Measurements from ENCODE around the gene ETV3L.
"Not testable (repeated sequence)": the region's sequence is repeated elsewhere in the genome, so short reads cannot be mapped to it uniquely, and the experiment has no call there.

Gene ETV3L

DNA sequence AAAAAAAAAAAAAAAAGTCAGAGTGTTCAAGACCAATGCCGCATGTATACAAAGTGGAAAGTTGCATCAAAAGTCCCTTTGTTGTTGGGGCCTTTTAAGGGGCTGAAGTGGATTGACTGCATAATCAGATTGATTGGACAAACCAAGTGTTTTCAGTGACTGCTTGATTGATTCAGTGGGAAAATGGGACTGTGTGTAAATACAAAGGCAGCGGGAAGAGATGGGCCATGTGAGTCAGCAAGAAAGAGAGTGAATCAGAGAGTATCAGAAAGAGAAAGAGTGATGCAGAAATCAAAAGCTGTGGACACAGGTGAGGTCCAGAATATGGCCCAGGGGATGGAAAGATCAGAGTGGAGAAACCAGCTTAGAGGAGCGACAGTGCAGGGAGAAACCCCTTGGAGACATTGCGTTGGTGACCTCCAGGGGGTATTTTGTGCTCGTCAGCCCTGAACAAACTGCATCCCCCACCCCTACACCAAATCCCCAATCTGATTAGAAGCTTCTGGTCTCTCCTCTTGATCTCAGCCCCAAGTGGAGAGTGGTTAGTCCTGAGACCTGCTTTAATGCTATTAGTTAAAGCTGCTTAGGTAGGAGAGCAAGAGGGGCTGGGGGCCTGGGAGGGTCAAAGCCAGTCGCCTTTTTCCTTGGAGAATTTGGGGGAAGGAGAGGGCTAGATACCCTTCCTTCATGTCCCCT, 5.1 kb upstream of the ETV3L start:
- Histone ChIP-seq H3K27me3 (ENCODE audit: insufficient read depth, insufficient read length) (peaks cover 6% of the 10 kb centered on the region), H3K9ac (ENCODE audit: insufficient read length, low read depth) (no peak overlapping the region), H3K36me3 (ENCODE audit: insufficient read depth, insufficient read length, low read length) (no peaks in the 10 kb centered on the region), H3K4me1 (ENCODE audit: insufficient read depth, insufficient read length) (peaks cover 4% of the 10 kb centered on the region), H3K9me3 (ENCODE audit: insufficient read depth, low read length) (no peaks in the 10 kb centered on the region), H3K4me3 (ENCODE audit: insufficient read length, low read depth) (no peak overlapping the region)
- no peak for TF ChIP-seq SUZ12 (IDR thresholded peaks at IDR 0.05; ENCODE audit: extremely low read depth, insufficient read depth, insufficient read length)
- TF ChIP-seq YY1 (IDR thresholded peaks at IDR 0.05; ENCODE audit: insufficient read depth, insufficient read length), result no peak
- TF ChIP-seq ZNF274 (IDR thresholded peaks at IDR 0.05; ENCODE audit: low read depth, low read length), result no peak
- no peak for DNase-seq (ENCODE audit: low read depth, low spot score)

DNA sequence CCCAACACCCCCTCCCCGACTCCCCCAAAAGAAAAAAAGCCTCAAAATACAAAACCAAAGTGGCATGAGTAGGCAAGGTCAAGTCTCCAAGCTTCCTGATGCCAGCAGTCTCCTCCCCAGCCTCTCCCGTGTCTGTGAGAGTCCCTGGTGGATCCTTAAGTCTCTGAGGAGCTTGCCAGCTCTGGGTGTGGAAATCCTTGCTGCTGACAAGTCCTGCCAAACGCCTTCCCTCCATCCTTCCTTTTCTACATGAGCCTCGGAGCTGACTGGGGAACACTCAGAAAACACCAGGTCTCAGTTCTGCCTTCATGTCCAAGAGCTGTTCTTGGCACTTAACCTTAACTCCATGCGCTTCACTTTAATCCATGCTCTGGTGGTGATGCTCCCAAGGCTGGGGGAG, 3.7 kb upstream of the ETV3L start:
- H3K27me3 ChIP-seq (ENCODE audit: insufficient read depth, insufficient read length), result peaks cover 4% of the 10 kb centered on the region
- no peak overlapping the region for H3K4me3 ChIP-seq (ENCODE audit: insufficient read length, low read depth)

DNA sequence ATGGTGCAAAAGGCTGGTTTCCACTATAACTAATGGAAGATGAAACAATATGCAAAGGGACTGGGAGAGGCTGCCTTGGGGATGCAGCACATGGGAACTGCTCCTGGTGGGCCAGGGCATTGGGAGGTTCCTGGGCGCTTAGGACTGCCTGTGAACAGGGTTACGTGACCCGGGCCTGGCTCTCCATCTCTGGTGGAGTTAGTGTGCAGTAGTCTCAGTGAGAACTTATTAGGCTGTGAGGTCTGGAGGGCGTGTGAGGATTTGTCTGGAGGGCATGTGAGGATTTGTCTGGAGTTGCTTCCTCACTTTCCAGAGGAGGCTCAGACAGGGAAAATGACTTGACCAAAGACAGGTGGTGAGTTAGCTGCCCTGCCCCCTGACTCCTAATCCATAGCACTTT, 1.5 kb upstream of the ETV3L start:
- Histone ChIP-seq H3K4me3 (ENCODE audit: insufficient read length, low read depth) (no peak overlapping the region), H3K9ac (ENCODE audit: insufficient read length, low read depth) (no peak overlapping the region), H3K4me1 (ENCODE audit: insufficient read depth, insufficient read length) (peaks cover 6% of the 10 kb centered on the region), H3K9me3 (ENCODE audit: insufficient read depth, low read length) (no peaks in the 10 kb centered on the region), H3K36me3 (ENCODE audit: insufficient read depth, insufficient read length, low read length) (no peaks in the 10 kb centered on the region), H3K27me3 (ENCODE audit: insufficient read depth, insufficient read length) (no peaks in the 10 kb centered on the region)
- DNase-seq (ENCODE audit: low read depth, low spot score), result no peak
- TF ChIP-seq ZNF274 (IDR thresholded peaks at IDR 0.05; ENCODE audit: low read depth, low read length) (no peak), YY1 (IDR thresholded peaks at IDR 0.05; ENCODE audit: insufficient read depth, insufficient read length) (no peak), SUZ12 (IDR thresholded peaks at IDR 0.05; ENCODE audit: extremely low read depth, insufficient read depth, insufficient read length) (no peak)

More for the DNA sequence above, 3.7 kb upstream of the ETV3L start:
- Histone ChIP-seq H3K9ac (ENCODE audit: insufficient read length, low read depth) (no peak overlapping the region), H3K9me3 (ENCODE audit: insufficient read depth, low read length) (no peaks in the 10 kb centered on the region), H3K4me1 (ENCODE audit: insufficient read depth, insufficient read length) (peaks cover 4% of the 10 kb centered on the region), H3K36me3 (ENCODE audit: insufficient read depth, insufficient read length, low read length) (no peaks in the 10 kb centered on the region)
- TF ChIP-seq SUZ12 (IDR thresholded peaks at IDR 0.05; ENCODE audit: extremely low read depth, insufficient read depth, insufficient read length) (no peak), ZNF274 (IDR thresholded peaks at IDR 0.05; ENCODE audit: low read depth, low read length) (no peak), YY1 (IDR thresholded peaks at IDR 0.05; ENCODE audit: insufficient read depth, insufficient read length) (no peak)
- no peak for DNase-seq (ENCODE audit: low read depth, low spot score)

DNA sequence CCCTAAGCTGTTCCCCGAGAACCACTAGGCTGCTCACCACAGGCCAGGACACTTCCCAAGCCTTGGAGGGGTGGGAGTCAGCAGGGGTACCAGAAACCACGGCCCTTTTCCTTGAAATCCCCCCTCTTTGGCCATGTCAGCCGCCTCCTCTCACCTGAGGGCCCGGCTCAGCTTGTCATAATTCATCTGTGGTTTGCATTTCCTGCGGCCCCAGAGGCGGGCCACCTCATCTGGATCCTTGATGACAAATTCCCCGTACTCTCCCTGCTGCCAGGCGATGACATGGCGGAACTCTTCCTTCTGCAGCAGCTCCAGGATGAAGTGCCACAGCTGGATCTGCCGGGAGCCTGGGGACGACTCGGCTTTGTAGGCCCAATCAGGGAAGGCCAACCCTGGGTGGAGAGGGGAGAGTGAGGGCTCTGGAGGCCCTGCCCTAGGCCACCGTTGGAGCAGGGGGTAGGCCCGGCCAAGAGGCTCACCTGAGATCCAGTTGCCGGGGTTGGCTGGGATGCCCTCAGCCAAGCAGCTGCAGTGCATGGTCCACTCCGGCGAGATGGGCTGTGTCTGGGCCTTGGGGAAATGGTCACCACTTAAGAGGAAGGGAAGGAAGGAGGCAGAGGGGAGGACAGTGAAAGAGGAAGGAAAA, 498 bp downstream of the ETV3L start:
- not testable (repeated sequence) for H3K4me3 ChIP-seq (ENCODE audit: insufficient read length, low read depth); H3K9me3 ChIP-seq (ENCODE audit: insufficient read depth, low read length); H3K36me3 ChIP-seq (ENCODE audit: insufficient read depth, insufficient read length, low read length); DNase-seq (ENCODE audit: low read depth, low spot score); H3K27me3 ChIP-seq (ENCODE audit: insufficient read depth, insufficient read length); H3K4me1 ChIP-seq (ENCODE audit: insufficient read depth, insufficient read length); H3K9ac ChIP-seq (ENCODE audit: insufficient read length, low read depth)

DNA sequence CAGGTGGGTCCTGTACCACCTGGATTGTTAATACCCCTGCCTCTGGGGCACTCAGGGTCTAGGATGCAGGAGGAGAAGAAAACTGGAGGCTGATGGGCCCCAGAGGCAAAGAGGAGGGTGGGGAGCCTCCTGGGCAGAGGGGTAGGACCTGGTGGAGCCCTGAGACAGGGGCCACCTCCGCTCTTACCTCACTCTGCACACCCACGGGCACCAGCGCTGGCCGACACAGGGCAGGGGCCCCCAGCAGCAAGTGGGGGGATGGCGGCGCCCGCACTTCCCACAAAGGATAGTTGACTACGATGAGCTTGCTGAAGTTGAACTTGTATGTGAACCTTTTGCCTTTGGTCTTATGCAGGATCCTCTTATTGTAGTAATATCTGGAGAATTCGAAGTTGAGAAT, 1.1 kb downstream of the ETV3L start:
- TF ChIP-seq ZNF274 (IDR thresholded peaks at IDR 0.05; ENCODE audit: low read depth, low read length) (no peak), SUZ12 (IDR thresholded peaks at IDR 0.05; ENCODE audit: extremely low read depth, insufficient read depth, insufficient read length) (no peak), YY1 (IDR thresholded peaks at IDR 0.05; ENCODE audit: insufficient read depth, insufficient read length) (no peak)
- H3K4me1 ChIP-seq (ENCODE audit: insufficient read depth, insufficient read length), result peaks cover 6% of the 10 kb centered on the region
- H3K4me3 ChIP-seq (ENCODE audit: insufficient read length, low read depth), result no peak overlapping the region
- DNase-seq (ENCODE audit: low read depth, low spot score), result no peak
- H3K36me3 ChIP-seq (ENCODE audit: insufficient read depth, insufficient read length, low read length), result no peaks in the 10 kb centered on the region
- no peaks in the 10 kb centered on the region for H3K27me3 ChIP-seq (ENCODE audit: insufficient read depth, insufficient read length)
- H3K9ac ChIP-seq (ENCODE audit: insufficient read length, low read depth), result no peak overlapping the region
- H3K9me3 ChIP-seq (ENCODE audit: insufficient read depth, low read length), result no peaks in the 10 kb centered on the region

DNA sequence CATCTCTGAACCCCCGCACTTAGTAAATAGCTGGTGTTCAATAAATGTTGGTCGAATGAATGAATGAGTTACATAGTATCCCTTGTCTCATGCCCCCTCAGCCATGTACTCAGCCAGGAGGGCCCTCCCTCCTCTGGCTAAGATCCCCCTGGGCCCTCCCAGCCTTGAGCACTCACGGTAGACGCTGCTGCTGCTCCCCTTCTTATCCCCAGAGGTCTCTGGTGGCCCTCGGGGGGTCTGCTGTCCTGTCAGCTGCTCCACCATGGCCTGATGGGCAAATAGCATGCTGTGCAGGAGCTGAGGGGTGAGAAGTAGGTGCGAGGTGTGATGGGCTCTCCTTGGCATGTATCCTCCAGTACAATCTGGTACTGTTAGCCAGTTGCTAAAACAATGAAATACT, 1.9 kb downstream of the ETV3L start:
- H3K9me3 ChIP-seq (ENCODE audit: insufficient read depth, low read length), result no peaks in the 10 kb centered on the region
- DNase-seq (ENCODE audit: low read depth, low spot score), result no peak
- no peak overlapping the region for H3K9ac ChIP-seq (ENCODE audit: insufficient read length, low read depth)
- H3K4me1 ChIP-seq (ENCODE audit: insufficient read depth, insufficient read length), result peaks cover 9% of the 10 kb centered on the region
- H3K27me3 ChIP-seq (ENCODE audit: insufficient read depth, insufficient read length), result no peaks in the 10 kb centered on the region
- no peaks in the 10 kb centered on the region for H3K36me3 ChIP-seq (ENCODE audit: insufficient read depth, insufficient read length, low read length)
- H3K4me3 ChIP-seq (ENCODE audit: insufficient read length, low read depth), result no peak overlapping the region
- no peak for TF ChIP-seq ZNF274 (IDR thresholded peaks at IDR 0.05; ENCODE audit: low read depth, low read length)
- no peak for TF ChIP-seq SUZ12 (IDR thresholded peaks at IDR 0.05; ENCODE audit: extremely low read depth, insufficient read depth, insufficient read length)
- no peak for TF ChIP-seq YY1 (IDR thresholded peaks at IDR 0.05; ENCODE audit: insufficient read depth, insufficient read length)

DNA sequence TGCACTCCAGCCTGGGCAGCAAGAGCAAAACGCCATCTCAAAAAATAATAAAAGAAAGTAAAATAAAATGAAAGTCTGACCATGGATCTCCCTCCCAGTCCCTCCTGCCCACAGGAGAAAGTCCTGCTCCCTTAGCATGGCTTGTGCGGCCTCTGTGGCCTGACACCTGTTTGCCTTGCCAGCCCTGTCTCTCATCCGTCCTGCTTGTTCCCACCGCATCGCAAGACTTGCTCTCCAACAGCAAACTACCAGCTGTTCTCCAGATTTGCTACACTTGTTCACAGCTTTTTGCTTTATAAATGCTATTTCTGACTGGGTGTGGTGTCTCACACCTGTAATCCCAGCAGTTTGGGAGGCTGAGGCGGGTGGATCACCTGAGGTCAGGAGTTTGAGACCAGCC, 2.7 kb downstream of the ETV3L start:
- TF ChIP-seq ZNF274 (IDR thresholded peaks at IDR 0.05; ENCODE audit: low read depth, low read length) (no peak), YY1 (IDR thresholded peaks at IDR 0.05; ENCODE audit: insufficient read depth, insufficient read length) (no peak), SUZ12 (IDR thresholded peaks at IDR 0.05; ENCODE audit: extremely low read depth, insufficient read depth, insufficient read length) (no peak)
- no peak for DNase-seq (ENCODE audit: low read depth, low spot score)
- no peaks in the 10 kb centered on the region for H3K27me3 ChIP-seq (ENCODE audit: insufficient read depth, insufficient read length)
- no peaks in the 10 kb centered on the region for H3K9me3 ChIP-seq (ENCODE audit: insufficient read depth, low read length)
- H3K9ac ChIP-seq (ENCODE audit: insufficient read length, low read depth), result no peak overlapping the region
- H3K4me3 ChIP-seq (ENCODE audit: insufficient read length, low read depth), result no peak overlapping the region
- no peaks in the 10 kb centered on the region for H3K36me3 ChIP-seq (ENCODE audit: insufficient read depth, insufficient read length, low read length)
- peaks cover 9% of the 10 kb centered on the region for H3K4me1 ChIP-seq (ENCODE audit: insufficient read depth, insufficient read length)

Data from NT2/D1 (cell line).